Psoas muscle (tissue), 8 donors: ENCODE data around the gene LCE6A. TPM values are rescaled to one million over a fixed set of nuclear protein-coding genes. Genes with fewer than 3 reads are reported as not detected.
A peak's percentile ranks its signal among the peaks of the same experiment; 100 is the strongest.

Source experiments
- ATAC-seq, 4 donors: fragments of 200-7000 bp; cut with Tn5 transposase; one replicate each; pipeline ENCODE4 v1.9.1; 2020; ENCODE audit warnings: moderate library complexity in 3 of 4, mild to moderate bottlenecking in 2 of 4
- DNase-seq, 2 donors: peaks; one replicate each; pipeline ENCODE4 v3.0.0-alpha.2; 2020
- H3K27ac ChIP-seq: fragments of 200-600 bp; one replicate; pipeline ENCODE4 v1.8.0; 2022
- H3K27me3 ChIP-seq, 3 donors: fragments of 200-600 bp in 1 of 3; one replicate each; pipeline versions ENCODE4 v1.6.1 to v1.8.0; 2013 to 2022; ENCODE audit warnings: low read length in 2 of 3, mild to moderate bottlenecking in 2 of 3, moderate library complexity in 1 of 3; ENCODE audit not compliant: insufficient read depth in 3 of 3
- H3K36me3 ChIP-seq, 2 donors: fragments of 200-600 bp in 1 of 2; one replicate each; pipeline versions ENCODE4 v1.6.1 to v1.8.0; 2013 to 2022; ENCODE audit warnings: low read depth in 1 of 2, mild to moderate bottlenecking in 1 of 2, moderate library complexity in 1 of 2; ENCODE audit not compliant: insufficient read depth in 1 of 2
- H3K4me1 ChIP-seq: fragments of 200-600 bp; one replicate; pipeline ENCODE4 v1.8.0; 2022
- H3K4me3 ChIP-seq: fragments of 200-600 bp; one replicate; pipeline ENCODE4 v1.8.0; 2022; ENCODE audit warnings: mild to moderate bottlenecking
- H3K9me3 ChIP-seq: fragments of 200-600 bp; one replicate; pipeline ENCODE4 v1.8.0; 2022
- WGBS, 3 donors: extraction: QIAGEN DNeasy Blood & Tissue Kit; methylation state at CpG; one replicate each; pipeline versions ENCODE4 v1.1.6 to v1.1.7; 2013; 5-methylcytosine and 5-hydroxymethylcytosine counted together
- intact Hi-C, 2 donors: fragments of 100-400 bp; cut with DNase I; formaldehyde crosslinking; loops; one replicate each; pipeline versions ENCODE4 v1.11.0 to v1.14.2; 2022
- polyA plus RNA-seq, 3 donors: library from polyadenylated mRNA; stranded (reverse); fragments of 200-250 nt; gene quantifications; one replicate each; pipeline ENCODE4 v1.2.3, GENCODE V29; 2013
- total RNA-seq, 4 donors: library from RNA; stranded (reverse); fragmentation: NEBNext Ultra II Directional in 2 of 4; extraction: Animal tissue kit (Norgen Biotek cat#: 25700) in 2 of 4; gene quantifications; one replicate each; pipeline versions ENCODE4 v1.2.1 to v1.2.4, GENCODE V29; 2021 to 2023
- TF ChIP-seq, protein P1 (sequence below): fragments of 200-600 bp; IDR thresholded peaks from one replicate; pipeline ENCODE4 v1.8.0; 2022; ENCODE audit warnings: antibody characterized with exemption
- donor health status: healthy with polysubstance abuse.
- donor health status: DM: no; HTN: no; CAD: no; lungs with moderate emphysema.
- donor health status: Bipolar disorder and iron deficiency.
- donor health status: healthy.
- donor health status: DM: yes; HTN: yes; CAD: no.
- donor health status: DM: no; HTN: no; CAD: no.
- donor health status: DM: no; HTN: no; CAD: no.
- donor health status: DM: yes; HTN: yes; CAD: no.

The LCE6A gene
- total and polyA plus RNA-seq, 7 donors, result not detected

DNA sequence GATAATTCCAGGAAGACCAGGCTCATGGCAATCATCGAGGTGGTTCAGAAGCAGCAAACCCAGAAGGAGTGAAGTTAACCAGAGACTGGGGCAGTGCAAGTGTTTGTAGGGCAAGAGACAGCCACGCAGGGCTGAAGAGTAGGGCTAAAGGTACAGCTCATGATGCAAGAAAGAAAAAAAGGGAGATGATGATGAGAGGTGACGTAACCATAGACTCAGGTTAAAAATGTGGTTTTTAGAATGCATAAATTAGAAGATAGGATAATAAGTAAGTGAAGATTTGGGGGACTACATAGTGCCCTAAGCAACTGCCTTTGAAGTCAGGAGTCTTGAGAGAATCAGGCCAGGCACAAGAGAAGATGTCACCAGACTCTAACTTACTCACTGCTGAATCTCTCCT is 17.5 kb downstream of the LCE6A start:
- ATAC-seq, result no peak
- intact Hi-C loops, result no loop called here

DNA sequence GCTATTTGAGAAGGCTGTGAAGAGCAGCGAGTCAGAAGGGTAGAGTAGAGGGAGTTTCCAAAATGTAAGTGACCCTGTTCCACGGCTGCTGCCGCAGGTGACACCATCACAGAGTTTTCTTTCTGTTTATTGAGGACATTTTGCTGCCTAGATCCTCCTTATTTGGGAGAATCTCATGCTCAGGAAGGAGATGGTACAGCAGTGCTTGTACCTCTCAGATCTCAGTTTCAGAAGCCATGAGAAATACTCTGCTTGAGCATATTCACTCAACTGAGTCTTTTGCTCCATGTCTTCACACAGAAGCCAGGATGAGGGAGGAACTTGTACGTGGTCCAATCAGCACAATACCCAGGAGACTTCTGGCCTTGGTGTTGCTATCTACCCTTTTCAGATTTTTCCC is 18.7 kb downstream of the LCE6A start:
- H3K27me3 ChIP-seq, result no peaks in the 10 kb centered on the region
- intact Hi-C loops, result no loop called here
- no peaks in the 10 kb centered on the region for H3K4me1 ChIP-seq
- 67 to 69% (median 68%) methylated on average over 4 of the region's 4 CpGs for WGBS, 3 donors
- no peaks in the 10 kb centered on the region for H3K36me3 ChIP-seq
- no peak for ATAC-seq
- no peak overlapping the region for H3K27ac ChIP-seq
- no peaks in the 10 kb centered on the region for H3K9me3 ChIP-seq
- no peak overlapping the region for H3K4me3 ChIP-seq
- TF ChIP-seq, protein P1, sequence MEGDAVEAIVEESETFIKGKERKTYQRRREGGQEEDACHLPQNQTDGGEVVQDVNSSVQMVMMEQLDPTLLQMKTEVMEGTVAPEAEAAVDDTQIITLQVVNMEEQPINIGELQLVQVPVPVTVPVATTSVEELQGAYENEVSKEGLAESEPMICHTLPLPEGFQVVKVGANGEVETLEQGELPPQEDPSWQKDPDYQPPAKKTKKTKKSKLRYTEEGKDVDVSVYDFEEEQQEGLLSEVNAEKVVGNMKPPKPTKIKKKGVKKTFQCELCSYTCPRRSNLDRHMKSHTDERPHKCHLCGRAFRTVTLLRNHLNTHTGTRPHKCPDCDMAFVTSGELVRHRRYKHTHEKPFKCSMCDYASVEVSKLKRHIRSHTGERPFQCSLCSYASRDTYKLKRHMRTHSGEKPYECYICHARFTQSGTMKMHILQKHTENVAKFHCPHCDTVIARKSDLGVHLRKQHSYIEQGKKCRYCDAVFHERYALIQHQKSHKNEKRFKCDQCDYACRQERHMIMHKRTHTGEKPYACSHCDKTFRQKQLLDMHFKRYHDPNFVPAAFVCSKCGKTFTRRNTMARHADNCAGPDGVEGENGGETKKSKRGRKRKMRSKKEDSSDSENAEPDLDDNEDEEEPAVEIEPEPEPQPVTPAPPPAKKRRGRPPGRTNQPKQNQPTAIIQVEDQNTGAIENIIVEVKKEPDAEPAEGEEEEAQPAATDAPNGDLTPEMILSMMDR, result no peak
- DNase-seq, result no peak

More for the DNA sequence above, 17.5 kb downstream of the LCE6A start:
- H3K36me3 ChIP-seq, result no peaks in the 10 kb centered on the region
- H3K4me3 ChIP-seq, result no peak overlapping the region
- 63 to 75% (median 65%) methylated on average over 3 of the region's 3 CpGs for WGBS, 3 donors
- DNase-seq, result no peak
- TF ChIP-seq, protein P1, result no peak
- no peaks in the 10 kb centered on the region for H3K4me1 ChIP-seq
- H3K9me3 ChIP-seq, result no peaks in the 10 kb centered on the region
- no peaks in the 10 kb centered on the region for H3K27me3 ChIP-seq
- H3K27ac ChIP-seq, result no peak overlapping the region

DNA sequence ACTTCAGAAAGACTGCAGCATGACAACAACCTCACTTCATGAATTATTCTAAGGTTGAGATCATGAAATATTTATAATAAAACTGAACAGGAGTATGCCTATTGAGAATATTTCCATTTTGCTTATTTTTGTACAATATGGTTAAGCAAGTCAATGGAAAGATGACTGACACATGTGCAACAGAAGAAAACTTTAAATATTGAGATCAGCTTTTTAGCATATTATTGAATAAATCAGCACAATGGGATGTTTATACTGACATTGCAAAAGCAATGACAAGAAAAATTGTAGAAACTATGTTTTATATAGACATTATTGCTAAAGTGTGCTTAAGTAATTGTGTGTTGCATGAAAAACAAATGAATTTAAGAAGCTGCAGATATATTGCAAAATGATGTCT is 21.8 kb downstream of the LCE6A start:
- Histone ChIP-seq H3K36me3 (no peaks in the 10 kb centered on the region), H3K4me1 (no peaks in the 10 kb centered on the region), H3K9me3 (no peaks in the 10 kb centered on the region), H3K27me3 (no peaks in the 10 kb centered on the region), H3K27ac (no peak overlapping the region), H3K4me3 (no peak overlapping the region)
- DNase-seq (no peak), ATAC-seq (no peak)
- TF ChIP-seq, protein P1, result no peak
- intact Hi-C loops, result no loop called here

DNA sequence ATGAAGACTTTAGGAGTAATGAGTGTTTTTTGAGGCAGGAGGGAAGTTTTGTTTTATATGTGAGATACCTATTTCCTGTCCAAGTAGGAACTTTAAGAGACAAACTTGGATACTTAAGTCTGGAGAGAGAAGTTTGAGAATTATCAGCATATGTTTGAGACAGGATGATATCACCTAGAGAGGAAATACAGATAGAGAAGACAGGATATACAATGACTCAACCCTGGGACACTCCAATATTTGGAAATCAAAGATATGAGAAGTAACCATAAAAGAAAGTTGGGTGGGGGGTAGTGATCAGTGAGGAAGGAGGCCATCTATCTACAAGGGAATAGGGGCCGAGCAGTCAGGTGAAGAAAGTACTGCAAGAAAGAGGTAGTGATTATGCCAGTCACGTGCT is 23.7 kb downstream of the LCE6A start:
- H3K27ac ChIP-seq, result no peak overlapping the region
- no peaks in the 10 kb centered on the region for H3K27me3 ChIP-seq
- no peaks in the 10 kb centered on the region for H3K4me1 ChIP-seq
- no peak overlapping the region for H3K4me3 ChIP-seq
- WGBS, 3 donors, result 75 to 83% (median 76%) methylated on average over 2 of the region's 2 CpGs
- H3K36me3 ChIP-seq, result no peaks in the 10 kb centered on the region
- ATAC-seq (no peak), DNase-seq (no peak)
- no peaks in the 10 kb centered on the region for H3K9me3 ChIP-seq
- TF ChIP-seq, protein P1, result no peak
- intact Hi-C loops, result no loop called here

DNA sequence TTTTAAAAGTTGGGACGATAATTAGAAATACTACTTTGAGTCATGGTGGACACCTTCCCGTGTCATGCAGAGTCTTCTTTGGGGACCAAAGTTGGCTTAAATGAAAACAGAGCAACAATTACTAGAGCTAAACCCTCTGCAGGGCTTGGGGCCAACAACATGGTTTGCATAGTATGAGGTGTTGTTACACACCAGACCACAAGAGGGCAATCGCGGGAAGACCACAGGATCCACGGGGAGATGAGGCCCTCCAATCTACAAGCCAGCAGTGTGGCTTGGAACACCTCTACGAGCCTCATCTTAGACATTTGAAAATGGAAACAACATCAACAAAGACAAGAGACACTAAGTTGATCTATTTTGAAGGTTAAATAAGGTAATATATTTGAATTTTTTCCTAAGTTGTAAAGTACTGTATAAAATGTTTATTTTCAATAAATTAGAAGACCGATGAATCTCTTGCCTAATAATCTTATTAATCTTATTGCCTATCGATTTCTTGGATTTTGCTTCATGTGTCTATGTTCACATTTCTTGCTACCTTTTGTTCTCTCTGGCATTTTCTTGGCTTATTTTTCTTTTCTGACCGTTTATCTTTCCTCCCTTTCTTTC is 27.3 kb downstream of the LCE6A start:
- DNase-seq (peak in 1 of 2 donors; percentile 35), ATAC-seq (no peak)
- H3K4me3 ChIP-seq, result no peak overlapping the region
- TF ChIP-seq, protein P1, result peak; percentile 56
- no peaks in the 10 kb centered on the region for H3K9me3 ChIP-seq
- WGBS, 3 donors, result 31 to 39% (median 34%) methylated on average over 9 of the region's 9 CpGs
- H3K27me3 ChIP-seq, result no peaks in the 10 kb centered on the region
- intact Hi-C loops, result no loop called here
- H3K27ac ChIP-seq, result no peak overlapping the region
- no peaks in the 10 kb centered on the region for H3K36me3 ChIP-seq
- no peaks in the 10 kb centered on the region for H3K4me1 ChIP-seq
